HG02943 (cell line): ENCODE measurements around the gene DAPK2.
"Not testable (repeated sequence)": the region's sequence is repeated elsewhere in the genome, so short reads cannot be mapped to it uniquely, and the experiment has no call there.

Experiments
- ATAC-seq: cut with Tn5 transposase; IDR thresholded peaks from one replicate; pipeline ENCODE4 v1.9.1; 2021; ENCODE audit warnings: mild to moderate bottlenecking, low read depth, moderate library complexity; ENCODE audit not compliant: unreplicated experiment

Gene DAPK2

DNA sequence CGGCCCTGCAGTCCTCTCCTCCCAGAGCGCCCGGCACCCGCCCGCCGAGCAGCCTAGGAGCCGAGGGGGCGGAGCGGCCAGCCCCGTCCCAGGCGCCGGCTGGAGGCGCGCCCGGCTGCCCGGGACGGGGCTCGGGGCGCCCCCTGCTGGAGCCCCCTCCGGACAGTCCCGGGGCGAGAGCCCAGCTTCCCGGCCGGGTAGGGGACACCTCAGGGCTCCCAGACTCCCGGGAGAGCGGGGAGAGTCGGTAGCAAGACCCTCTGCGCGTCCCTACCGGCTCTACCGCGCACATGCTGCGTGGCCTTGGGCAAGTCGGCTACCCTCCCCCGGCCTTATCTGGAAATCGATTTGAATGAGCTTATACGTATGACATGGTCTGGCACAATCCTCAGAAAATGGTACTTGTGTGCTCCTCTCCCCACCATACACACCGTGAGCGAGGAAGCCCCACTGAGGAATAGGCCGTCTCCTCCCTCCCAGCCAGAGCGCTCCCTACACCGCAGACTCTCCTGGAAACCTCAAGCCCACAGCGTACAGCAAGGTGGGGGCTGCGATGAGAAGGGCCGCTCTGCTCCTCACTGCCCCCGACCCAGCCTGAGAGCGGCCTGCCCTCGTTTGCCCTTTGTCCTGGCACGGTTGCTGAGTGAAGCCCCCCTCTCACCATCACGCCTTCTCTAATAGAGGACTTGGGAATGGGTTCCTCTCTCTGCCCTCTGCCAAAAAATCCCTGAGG, at the start of gene DAPK2:
Gene DAPK2, minus strand, starts transcription at position 65 of the 733 bp plus-strand sequence. CDS start 6,224 bp downstream, outside the sequence.
- no peak for ATAC-seq

DNA sequence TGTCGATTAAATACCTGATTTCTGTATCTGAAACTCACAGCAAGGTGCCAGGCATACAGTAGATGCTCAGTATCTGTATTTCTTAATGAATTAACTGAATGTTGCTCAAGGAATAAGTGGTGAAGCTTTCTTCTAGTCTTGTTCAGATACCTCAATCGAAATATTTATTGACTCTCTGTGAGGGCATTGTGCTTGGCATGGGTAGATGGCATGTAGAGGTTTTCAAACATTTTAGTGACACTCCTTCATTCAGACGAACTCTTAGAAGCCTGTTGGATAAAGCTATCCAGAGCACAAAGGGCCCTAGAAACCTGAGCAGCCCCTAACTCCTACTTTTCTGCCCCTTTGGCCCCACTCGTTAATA, 49.1 kb upstream of the DAPK2 start:
- no peak for ATAC-seq

DNA sequence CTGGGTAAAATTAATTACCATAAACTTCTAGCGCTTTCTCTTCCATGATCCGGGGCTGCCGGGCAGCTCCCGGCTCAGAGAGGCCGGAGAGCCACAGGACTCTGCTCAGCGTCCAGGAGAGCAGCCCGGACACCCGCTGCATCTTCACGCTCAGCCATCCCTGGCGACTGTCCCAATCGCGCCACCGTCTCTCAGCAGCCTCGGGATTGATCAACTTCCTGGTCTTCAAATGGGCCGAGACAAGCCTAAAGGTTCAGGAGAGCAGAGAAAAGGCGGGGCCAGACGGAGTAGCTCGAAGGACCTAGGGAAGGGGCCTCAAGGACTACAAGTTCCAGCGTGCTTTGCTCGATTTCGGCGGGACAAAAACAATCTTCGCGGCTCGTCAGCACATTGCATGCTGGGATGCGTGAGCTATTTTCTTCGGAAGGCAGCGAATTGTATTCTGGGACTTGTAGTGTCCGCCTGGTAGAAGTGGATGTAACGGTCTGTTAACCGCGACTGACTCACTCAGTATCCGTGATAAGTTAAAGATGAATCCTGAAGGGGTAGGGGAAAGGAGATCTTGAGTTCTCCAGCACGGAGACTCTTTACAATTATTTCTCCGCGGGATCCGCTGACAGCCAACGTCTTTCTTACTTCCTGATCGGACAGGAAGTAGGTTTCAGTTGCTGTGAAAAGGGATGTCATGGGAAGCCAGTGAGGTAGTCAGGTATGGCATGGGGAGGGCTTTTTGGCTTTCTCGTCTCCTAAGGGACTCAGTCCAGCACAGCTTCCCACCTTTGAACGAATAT, 47.5 kb upstream of the DAPK2 start, which contains the start of gene CIAO2A:
Gene CIAO2A, minus strand, starts transcription at position 212 of the 791 bp plus-strand sequence. Its CDS starts 70 bp downstream, at position 142.
- ATAC-seq, result peak; percentile 55

DNA sequence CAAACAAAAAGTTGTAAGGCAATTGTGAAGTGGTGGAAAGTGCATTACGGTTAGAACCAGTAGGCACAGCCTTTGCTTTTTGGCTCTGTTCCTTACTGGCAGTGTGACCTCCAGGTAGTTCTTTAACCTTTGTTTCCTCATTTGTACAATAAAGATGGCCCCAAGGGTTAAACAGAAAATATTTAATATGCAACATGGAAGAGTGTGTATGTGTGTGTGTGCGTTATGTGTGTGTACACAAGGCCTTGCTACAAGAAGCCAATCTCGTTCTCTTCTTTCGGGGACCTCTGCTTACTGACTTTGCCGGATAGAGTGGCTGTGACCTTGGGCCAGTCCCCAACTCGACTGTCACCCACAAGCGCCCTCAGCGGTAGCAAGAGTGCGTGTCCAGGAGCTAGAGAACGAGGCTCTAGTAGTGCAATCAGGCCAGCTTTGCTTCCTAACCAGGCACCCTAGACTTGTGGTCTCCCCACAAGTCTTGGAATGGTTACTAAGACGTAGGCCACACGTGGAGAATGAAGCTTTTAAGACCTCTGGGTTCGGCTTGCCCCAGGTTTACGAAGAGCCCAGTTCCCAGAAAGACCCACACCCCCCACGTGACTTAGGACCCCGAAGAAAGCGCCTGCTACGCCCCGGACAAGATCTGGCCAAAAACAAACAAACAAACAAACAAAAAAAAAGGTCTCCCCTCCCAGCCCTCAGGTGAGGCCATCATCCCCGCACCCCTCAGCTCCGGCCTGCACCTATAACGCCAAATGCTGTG, 46.8 kb upstream of the DAPK2 start:
- ATAC-seq, result peak; percentile 13

DNA sequence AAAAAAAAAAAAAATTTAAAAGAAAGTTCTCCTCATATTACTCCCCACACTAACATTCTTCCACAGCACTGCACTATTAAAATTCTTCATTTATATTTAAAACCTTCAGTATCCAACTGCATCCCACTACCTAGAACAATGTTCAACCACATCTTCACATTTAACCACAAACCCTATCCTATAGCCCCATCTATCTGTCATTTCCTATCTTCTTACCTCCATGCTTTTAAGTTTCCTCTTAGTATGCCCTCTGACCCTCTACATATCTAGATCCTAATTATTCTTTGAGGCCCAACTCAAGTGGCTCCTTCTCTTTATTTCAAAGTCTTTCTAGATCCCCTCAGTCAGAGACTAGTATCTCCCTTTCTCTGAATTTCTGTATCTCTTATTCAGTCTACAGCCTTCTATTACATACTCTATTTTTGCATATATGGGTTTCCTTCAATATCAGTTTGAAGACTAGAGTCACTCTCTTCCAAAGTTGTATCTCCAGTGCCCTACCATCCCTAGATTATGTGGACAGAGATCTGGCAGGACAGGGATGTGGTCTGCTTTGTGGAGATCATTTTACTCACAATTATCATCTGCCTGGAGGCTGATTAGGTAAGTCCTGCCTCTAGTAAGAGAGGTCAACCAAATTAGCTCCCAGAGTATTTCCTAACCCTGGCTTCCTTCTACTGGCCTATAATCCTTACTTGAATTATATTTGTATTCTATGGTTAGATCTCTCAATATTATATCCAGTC, 46.0 kb upstream of the DAPK2 start:
- ATAC-seq, result no peak

DNA sequence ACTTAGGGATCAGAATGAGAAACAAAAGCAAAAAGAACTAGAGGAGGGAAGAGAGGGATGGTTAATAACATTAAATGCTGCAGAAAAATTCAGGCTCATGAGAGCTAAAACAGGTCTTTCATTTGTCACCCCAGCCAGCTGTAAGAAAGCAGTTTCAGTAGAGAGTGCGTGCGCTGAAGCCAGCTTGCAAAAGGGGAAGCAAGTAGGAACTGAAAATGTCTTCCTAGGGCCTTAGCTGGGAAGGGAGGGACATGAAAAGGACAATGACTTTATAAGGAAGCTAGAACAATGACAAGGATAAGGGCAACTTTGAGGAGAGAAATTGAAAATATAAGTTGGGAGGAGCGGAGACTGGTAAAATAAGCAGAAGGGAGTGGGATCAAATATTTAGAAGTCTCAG, 44.2 kb upstream of the DAPK2 start:
- no peak for ATAC-seq

DNA sequence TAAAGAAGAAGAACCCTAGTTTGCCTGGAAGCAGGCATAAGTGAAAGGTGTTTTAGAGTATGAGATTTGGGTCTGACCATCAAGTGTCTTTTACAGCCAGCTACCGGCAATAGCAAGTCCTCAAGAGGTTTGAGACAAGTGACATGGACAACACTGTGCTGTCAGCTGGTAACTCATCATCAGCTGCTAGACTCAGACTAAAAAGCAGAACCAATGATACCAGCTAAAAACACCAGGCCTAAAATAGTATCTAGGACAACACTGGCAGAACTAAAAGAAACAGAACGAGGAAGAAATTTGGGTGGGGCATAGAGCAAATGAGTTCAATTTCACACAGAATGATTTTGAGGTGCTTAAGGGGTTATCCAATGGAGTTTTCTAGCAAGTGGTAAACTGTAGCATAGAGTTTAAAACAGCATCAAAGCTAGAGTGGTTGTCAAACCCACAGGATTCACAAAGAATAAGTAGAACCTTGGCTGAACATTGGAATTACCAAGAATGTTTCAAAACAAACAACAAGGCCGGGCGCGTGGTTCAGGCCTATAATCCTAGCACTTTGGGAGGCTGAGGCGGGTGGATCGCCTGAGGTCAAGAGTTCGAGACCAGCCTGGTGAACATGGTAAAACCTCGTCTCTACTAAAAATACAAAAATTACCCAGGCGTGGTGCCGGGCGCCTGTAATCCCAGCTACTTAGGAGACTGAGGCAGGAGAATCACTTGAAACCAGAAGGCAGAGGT, 43.4 kb upstream of the DAPK2 start:
- ATAC-seq, result no peak

DNA sequence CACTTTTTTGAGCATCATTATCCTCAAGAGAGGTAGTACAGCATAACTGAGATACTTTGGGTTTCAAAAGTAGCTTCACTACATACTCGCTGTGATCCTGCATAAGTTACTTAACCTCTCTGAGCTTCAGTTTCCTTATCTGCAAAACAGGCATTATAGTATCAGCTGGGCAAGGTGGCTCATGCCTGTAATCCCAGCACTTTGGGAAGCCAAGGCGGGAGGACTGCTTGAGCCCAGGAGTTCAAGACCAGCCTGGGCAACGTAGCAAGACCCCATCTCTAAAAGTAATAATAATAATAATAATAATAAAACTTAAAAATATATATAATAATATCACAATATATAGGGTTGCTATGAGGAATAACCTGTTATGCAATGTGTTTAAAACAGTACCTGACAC, 36.5 kb upstream of the DAPK2 start:
- no peak for ATAC-seq

DNA sequence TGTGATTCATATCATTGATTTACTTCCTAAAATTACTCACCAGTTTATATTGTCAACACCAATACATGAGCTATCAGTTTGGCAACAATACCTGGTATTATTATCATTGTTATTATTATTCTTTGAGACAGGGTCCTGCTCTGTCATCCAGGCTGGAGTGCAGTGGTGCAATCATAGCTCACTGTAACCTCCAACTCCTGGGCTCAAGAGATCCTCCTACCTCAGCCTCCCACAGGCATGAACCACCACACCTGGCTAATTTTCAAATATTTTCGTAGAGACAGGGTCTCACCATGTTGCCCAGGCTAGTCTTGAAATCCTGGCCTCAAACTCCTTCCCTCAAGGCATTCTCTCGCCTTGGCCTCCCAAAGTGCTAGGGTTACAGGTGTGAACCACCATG, 27.2 kb upstream of the DAPK2 start:
- not testable (repeated sequence) for ATAC-seq

DNA sequence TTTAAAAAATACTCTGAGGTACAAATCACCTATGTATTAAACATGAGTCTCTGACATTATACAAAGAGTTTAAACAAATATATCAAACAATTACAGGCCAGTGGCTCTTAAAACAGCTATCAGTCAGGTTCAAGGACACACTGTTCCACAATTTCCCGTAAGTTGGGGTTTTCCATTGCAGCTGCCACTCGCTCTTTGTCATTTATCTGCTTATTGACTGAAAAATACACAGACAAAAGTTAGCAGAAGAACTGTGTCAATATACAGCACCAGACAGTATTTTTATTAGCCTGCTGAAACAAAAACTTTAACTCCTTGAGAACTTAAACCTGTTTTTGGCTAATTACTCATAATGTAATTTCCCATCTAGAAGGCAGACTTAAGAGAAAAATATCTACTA, 26.5 kb upstream of the DAPK2 start:
- ATAC-seq, result no peak

DNA sequence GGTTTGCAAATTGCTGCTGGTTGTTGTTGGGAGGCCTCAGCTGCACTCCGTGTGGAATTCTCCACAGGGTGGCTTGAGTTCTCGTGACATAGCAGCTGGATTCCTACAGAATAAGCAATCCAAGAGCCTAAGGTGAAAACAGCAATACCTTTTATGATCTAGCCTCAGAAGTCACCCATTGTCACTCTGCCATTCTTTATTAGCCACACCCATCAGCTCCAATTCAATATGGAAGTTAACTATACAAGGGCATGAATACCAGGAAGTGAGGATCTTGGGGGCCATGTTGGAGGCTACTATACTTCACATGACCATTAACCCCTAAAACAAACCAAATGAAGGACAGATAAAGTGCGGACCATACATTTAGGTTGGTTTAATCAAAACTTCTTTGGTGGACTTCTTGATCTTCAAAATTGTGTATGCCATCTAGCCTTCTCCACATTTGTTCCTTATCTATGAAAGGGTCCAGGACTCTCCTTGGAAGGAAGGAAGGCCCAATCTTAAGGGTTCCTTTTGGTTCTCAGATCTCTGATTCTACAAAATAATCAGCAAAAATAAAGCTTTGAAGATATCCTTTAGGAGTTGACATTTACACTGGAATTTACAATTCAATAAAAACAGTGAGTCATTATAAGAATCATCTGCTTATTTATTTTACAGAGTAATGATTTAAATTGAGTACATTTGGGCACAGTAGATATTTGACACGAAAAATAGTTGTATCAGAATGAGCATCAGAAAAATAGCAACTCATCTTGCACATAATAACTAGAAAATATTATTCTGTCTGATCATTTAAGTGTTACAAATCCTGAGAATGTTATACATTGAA, 25.9 kb upstream of the DAPK2 start:
- ATAC-seq, result no peak

DNA sequence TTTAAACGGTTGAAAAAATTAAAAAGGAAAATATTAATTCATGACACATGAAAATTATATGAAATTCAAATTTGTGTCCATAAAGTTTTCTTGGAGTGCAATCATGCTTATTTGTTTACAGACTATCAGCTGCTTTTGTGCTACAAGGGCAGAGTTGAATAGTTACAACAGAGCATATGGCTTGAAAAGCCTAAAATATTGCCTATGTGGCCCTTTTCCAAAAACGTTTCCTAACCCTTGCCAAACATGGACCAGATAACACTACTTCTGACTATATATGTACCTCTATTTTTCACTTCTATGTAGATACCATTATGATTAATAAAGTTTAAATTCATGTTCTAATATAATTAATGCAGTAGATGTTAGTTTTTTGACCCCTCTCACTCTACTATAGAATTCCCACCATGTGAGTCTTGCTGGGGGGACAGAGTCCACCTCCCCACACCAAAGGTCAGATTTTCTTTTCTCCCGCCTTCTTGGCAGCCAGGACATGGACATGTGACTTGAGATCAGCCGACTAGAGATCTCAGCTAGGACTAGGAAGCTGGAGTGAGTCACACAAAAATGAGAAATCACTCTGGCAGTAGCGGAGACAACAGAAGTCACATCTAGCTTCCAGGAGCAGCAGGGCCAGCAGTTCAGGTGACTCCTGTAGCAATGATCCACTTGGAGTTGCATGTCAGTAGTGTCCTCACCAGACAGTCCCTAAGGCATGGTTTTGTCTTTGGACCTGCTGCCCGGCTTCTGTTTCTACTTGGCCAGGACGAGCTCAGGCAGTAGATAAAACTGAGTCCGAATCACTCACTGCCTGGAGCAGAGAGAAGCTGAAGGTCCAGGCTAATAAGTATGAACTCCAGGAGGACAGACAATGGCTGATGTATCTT, 24.9 kb upstream of the DAPK2 start:
- ATAC-seq, result no peak

DNA sequence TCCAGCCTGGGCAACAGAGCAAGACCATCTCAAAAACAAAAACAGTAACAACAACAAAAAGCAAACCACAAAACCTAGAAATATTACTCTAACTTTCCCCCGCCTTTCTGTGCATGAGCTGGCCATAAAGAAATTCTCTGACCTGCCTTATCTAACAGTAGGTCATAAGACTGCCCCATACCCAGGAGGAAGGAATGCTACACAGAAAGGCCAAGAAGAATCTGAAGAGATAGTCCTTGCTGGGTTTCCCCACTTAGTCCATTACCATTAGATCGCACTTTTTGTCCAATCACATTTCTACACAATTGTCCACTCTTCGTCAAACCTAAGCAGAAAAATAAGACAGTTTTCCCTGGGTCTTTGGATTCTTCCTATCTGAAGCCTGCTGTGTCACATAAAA, 23.8 kb upstream of the DAPK2 start:
- ATAC-seq, result no peak

DNA sequence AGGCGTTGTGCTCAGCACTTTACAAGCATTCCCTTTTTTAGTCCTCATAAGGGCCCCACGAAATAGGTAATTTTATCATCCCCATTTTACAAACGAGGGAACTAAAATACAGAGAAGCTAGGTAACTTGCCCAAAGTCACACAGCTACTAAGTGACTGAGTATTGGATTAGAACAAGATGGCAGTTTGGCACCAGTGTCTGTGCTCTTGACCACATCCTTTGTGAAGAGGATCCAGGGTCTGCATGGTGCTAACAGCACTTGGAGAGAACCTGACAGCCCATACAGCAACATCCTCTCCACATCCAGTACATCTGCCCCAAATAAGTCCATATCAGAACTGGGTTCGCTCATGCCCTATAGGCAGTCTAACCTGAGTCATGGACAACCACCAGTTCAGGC, 21.8 kb upstream of the DAPK2 start:
- ATAC-seq, result no peak

DNA sequence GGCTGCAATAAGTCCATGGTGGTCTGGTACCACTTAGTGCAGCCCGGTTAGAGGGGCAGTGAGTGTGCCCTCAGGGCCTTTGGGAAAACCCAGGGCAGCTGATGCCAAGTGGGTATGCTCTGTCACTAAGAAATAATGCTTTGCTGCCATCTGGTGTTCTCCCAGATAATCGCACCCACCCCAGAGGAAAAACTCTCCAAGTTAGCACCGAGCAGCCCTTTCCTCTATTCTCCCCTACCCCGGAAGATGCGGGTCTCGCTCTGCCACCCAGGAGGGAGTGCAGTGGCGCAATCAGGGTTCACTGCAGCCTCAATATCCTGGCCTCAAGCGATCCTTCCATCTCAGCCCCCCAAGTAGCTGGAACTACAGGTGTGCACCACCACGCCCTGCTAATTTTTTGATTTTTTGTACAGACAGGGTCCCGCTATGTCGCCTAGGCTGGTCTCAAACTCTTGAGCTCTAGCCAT, 21.3 kb upstream of the DAPK2 start:
- no peak for ATAC-seq

DNA sequence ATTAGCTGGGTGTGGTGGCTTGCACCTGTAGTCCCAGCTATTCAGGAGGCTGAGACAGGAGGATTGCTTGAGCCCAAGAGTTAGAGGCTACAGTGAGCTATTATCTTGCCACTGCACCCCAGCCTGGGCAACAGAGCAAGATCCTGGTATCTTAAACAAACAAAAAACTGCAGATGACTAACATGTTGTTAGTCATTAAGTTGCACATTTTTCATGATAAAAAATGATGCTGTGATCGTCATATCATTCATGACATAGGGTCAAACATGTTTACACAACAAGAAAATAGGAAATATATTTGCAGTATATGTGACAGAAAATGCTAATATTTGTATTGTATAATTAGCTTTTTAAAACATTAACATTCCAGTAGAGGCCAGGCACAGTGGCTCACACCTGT, 20.2 kb upstream of the DAPK2 start:
- ATAC-seq, result no peak

DNA sequence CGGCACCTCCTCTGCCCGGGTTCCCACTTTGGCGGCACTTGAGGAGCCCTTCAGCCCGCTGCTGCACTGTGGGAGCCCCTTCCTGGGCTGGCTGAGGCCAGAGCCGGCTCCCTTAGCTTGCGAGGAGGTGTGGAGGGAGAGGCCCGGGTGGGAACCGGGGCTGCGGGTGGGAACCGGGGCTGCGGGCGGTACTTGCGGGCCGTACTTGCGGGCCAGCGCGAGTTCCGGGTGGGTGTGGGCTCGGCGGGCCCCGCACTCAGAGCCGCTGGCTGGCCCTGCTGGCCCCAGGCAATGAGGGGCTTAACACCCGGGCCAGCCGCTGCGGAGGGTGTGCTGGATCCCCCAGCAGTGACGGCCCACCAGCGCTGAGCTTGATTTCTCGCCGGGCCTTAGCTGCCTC, 14.4 kb upstream of the DAPK2 start:
- ATAC-seq, result no peak

DNA sequence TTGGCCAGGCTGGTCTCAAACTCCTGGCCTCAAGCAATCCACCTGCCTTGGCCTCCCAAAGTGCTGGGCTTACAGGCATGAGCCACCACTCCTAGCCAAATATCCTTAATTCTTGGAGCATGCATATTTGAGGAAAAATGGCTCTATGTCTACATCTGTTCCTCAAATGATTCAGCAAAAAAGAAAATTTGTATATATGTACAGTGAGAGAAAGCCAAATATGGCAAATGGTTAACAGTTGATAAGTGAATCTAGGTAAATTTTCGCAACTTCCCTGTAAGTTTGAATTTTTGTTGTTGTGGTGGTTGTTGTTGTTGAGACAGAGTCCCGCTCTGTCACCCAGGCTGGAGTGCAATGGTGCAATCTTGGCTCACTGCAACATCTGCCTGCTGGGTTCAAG, 12.8 kb upstream of the DAPK2 start:
- not testable (repeated sequence) for ATAC-seq
